Measurements from ENCODE around the gene MYO5B. TPM values are rescaled to one million over a fixed set of nuclear protein-coding genes. Genes with fewer than 3 reads are reported as not detected.

MYO5B gene
- total and polyA plus RNA-seq, 2 of the 4 experiments (the other 2 are of a cell fraction), result 0.24 to 0.54 TPM

DNA sequence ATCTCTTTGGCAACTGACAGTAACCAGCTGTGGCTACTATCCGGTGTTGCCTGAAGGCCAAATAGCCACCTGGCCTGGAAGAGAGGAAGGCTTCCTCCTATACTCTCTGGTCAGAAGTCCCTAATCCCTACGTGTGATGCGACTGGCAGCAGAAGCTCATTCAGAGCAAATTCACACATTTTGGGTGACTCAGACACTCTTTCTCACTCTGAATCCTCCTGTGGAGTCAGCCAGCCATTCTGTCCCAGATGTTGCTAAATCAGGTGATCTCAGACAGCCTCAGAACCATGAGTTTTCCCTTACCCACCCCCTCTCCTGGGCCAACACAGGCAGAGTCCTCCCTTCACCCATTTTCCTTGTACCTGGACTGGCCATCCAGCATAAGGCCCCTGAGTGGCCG is 36.7 kb upstream of the MYO5B start:
- WGBS, 2 experiments (ENCODE audit: extremely low coverage in 2 of 2, insufficient read length in 1 of 2), result 38% methylated on average over 3 of the region's 4 CpGs; no CpG with 5 or more reads in 1 of the 2 experiments
- no peaks in the 10 kb centered on the region for H3K36me3 ChIP-seq (ENCODE audit: control insufficient read depth, insufficient read depth, low read length)
- H3K18ac ChIP-seq (ENCODE audit: low read depth, low read length), result no peak overlapping the region
- H3K27me3 ChIP-seq (ENCODE audit: control insufficient read depth, insufficient read depth, low read length), result no peaks in the 10 kb centered on the region; the same call in none of the 2 replicates
- no peak overlapping the region for H2AK5ac ChIP-seq (ENCODE audit: low read depth, low read length)
- no peak for ATAC-seq (ENCODE audit: low read depth)
- no peaks in the 10 kb centered on the region for H3K79me1 ChIP-seq (ENCODE audit: low read depth in 1 of 2, low read length in 2 of 2)
- H3K4me1 ChIP-seq (ENCODE audit: control insufficient read depth, insufficient read depth, low read length), result no peaks in the 10 kb centered on the region
- no peak overlapping the region for H2BK120ac ChIP-seq (ENCODE audit: low read depth, low read length)
- intact Hi-C loops (cut with micrococcal nuclease), result no loop called here
- ChIA-PET CTCF (interaction anchor here (0.6 kb wide), 1 partner anchor 248 kb away, joined by 8 read pairs; no protein-coding TSS in a partner anchor), POLR2A (ENCODE audit: unreplicated experiment) (no interaction called here)
- no peak overlapping the region for H3K14ac ChIP-seq (replicated peaks; ENCODE audit: low read depth, low read length)
- H2AFZ ChIP-seq (replicated peaks; ENCODE audit: low read length, poor library complexity), result no peak overlapping the region
- in situ Hi-C loops (cut with MboI; ENCODE audit: low sequenced_read_pairs), result no loop called here
- no peak overlapping the region for H3K4me3 ChIP-seq (ENCODE audit: insufficient read depth, low read depth, low read length)
- H2BK15ac ChIP-seq (ENCODE audit: low read depth, low read length), result no peak overlapping the region
- DNase-seq, result no peak
- no peak overlapping the region for H3K23ac ChIP-seq (ENCODE audit: low read depth, low read length)
- no TSS peak for BruUV-seq (replicated peaks)
- no peak overlapping the region for H4K8ac ChIP-seq (ENCODE audit: low read depth in 2 of 2, low read length in 2 of 2)
- H3K27ac ChIP-seq (ENCODE audit: insufficient read depth, low read length), result no peak overlapping the region
- H3K9ac ChIP-seq (ENCODE audit: low read depth, low read length), result no peak overlapping the region
- no peak overlapping the region for H2AK9ac ChIP-seq (replicated peaks; ENCODE audit: low read depth, low read length, poor library complexity)
- H4K5ac ChIP-seq (ENCODE audit: low read depth, low read length), result no peak overlapping the region
- dilution Hi-C loops (cut with HindIII; ENCODE audit: low sequenced_read_pairs, unreplicated experiment), result no loop called here
- H3K9me1 ChIP-seq (ENCODE audit: insufficient read depth, low read length), result no peaks in the 10 kb centered on the region
- H3K4me2 ChIP-seq (ENCODE audit: low read depth, low read length), result no peak overlapping the region
- H3K56ac ChIP-seq (ENCODE audit: extremely low read depth, insufficient read depth, low read length), result no peak overlapping the region
- H3K9me3 ChIP-seq (ENCODE audit: control insufficient read depth, insufficient read depth, low read length), result no peaks in the 10 kb centered on the region
- no peak overlapping the region for H4K91ac ChIP-seq (ENCODE audit: insufficient read depth, low read depth, low read length)
- TF ChIP-seq POLR2A (IDR thresholded peaks at IDR 0.05; ENCODE audit: low read depth, low read length) (no peak), SMC3 (IDR thresholded peaks at IDR 0.05; ENCODE audit: low read depth, low read length) (no peak), MXI1 (IDR thresholded peaks at IDR 0.05; ENCODE audit: borderline replicate concordance, low read depth, low read length) (no peak), NFE2L2 (IDR thresholded peaks at IDR 0.05; ENCODE audit: low read depth, low read length) (no peak), RFX5 (IDR thresholded peaks at IDR 0.05; ENCODE audit: low read depth, low read length) (no peak), MAFK (IDR thresholded peaks at IDR 0.05; ENCODE audit: low read depth, low read length) (no peak), RAD21 (IDR thresholded peaks at IDR 0.05; ENCODE audit: low read length) (no peak), CHD1 (IDR thresholded peaks at IDR 0.05; ENCODE audit: low read depth, low read length) (no peak), MAZ (IDR thresholded peaks at IDR 0.05; ENCODE audit: borderline replicate concordance, low read depth, low read length) (no peak), BHLHE40 (IDR thresholded peaks at IDR 0.05; ENCODE audit: low read depth, low read length) (no peak), CEBPB (IDR thresholded peaks at IDR 0.05; ENCODE audit: low read depth, low read length) (no peak), FOS (IDR thresholded peaks at IDR 0.05; ENCODE audit: low read depth, low read length) (no peak), RCOR1 (IDR thresholded peaks at IDR 0.05; ENCODE audit: insufficient replicate concordance, low read length) (no peak)
- TF ChIP-seq, protein P1, sequence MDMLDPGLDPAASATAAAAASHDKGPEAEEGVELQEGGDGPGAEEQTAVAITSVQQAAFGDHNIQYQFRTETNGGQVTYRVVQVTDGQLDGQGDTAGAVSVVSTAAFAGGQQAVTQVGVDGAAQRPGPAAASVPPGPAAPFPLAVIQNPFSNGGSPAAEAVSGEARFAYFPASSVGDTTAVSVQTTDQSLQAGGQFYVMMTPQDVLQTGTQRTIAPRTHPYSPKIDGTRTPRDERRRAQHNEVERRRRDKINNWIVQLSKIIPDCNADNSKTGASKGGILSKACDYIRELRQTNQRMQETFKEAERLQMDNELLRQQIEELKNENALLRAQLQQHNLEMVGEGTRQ (IDR thresholded peaks at IDR 0.05; ENCODE audit: low read depth, low read length), result no peak
- TF ChIP-seq, protein P2, sequence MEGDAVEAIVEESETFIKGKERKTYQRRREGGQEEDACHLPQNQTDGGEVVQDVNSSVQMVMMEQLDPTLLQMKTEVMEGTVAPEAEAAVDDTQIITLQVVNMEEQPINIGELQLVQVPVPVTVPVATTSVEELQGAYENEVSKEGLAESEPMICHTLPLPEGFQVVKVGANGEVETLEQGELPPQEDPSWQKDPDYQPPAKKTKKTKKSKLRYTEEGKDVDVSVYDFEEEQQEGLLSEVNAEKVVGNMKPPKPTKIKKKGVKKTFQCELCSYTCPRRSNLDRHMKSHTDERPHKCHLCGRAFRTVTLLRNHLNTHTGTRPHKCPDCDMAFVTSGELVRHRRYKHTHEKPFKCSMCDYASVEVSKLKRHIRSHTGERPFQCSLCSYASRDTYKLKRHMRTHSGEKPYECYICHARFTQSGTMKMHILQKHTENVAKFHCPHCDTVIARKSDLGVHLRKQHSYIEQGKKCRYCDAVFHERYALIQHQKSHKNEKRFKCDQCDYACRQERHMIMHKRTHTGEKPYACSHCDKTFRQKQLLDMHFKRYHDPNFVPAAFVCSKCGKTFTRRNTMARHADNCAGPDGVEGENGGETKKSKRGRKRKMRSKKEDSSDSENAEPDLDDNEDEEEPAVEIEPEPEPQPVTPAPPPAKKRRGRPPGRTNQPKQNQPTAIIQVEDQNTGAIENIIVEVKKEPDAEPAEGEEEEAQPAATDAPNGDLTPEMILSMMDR (conservative IDR thresholded peaks at IDR 0.05; ENCODE audit: low read depth, low read length), result no peak
- TF ChIP-seq, protein P3, sequence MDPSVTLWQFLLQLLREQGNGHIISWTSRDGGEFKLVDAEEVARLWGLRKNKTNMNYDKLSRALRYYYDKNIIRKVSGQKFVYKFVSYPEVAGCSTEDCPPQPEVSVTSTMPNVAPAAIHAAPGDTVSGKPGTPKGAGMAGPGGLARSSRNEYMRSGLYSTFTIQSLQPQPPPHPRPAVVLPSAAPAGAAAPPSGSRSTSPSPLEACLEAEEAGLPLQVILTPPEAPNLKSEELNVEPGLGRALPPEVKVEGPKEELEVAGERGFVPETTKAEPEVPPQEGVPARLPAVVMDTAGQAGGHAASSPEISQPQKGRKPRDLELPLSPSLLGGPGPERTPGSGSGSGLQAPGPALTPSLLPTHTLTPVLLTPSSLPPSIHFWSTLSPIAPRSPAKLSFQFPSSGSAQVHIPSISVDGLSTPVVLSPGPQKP (IDR thresholded peaks at IDR 0.05; ENCODE audit: borderline replicate concordance, low read depth, low read length), result no peak
- no peak overlapping the region for H3K4ac ChIP-seq (ENCODE audit: low read depth, low read length)
- no peak overlapping the region for H2BK20ac ChIP-seq (ENCODE audit: low read depth, low read length)
- no peaks in the 10 kb centered on the region for H4K20me1 ChIP-seq (ENCODE audit: insufficient read depth, low read length)
- no peak overlapping the region for H2BK5ac ChIP-seq (ENCODE audit: low read depth, low read length, poor library complexity, severe bottlenecking)

Measured in IMR-90 (cell line).